Fibroblast of mammary gland (primary cell): ENCODE data around the gene RFX1.
A peak's percentile ranks its signal among the peaks of the same experiment; 100 is the strongest.
"Not testable (repeated sequence)": the region's sequence is repeated elsewhere in the genome, so short reads cannot be mapped to it uniquely, and the experiment has no call there.

Experiments used
- DNase-seq: peaks from one replicate; pipeline ENCODE4 v3.0.0-alpha.2; 2010; ENCODE audit warnings: low read depth
- H3K4me3 ChIP-seq: 2 replicates; pipeline ENCODE4 v1.5.1; 2011; ENCODE audit warnings: low read depth, mild to moderate bottlenecking, low read length, moderate library complexity; ENCODE audit not compliant: control insufficient read depth
- TF ChIP-seq, protein P1 (sequence below): conservative IDR thresholded peaks from 2 replicates; pipeline ENCODE4 v1.5.1; 2011; ENCODE audit warnings: low read depth, low read length, inconsistent platforms; ENCODE audit not compliant: control insufficient read depth, insufficient read depth

RFX1 gene

GRCh38 chr19:13926010-13926409, 80.1 kb downstream of the RFX1 start:
- TF ChIP-seq, protein P1, sequence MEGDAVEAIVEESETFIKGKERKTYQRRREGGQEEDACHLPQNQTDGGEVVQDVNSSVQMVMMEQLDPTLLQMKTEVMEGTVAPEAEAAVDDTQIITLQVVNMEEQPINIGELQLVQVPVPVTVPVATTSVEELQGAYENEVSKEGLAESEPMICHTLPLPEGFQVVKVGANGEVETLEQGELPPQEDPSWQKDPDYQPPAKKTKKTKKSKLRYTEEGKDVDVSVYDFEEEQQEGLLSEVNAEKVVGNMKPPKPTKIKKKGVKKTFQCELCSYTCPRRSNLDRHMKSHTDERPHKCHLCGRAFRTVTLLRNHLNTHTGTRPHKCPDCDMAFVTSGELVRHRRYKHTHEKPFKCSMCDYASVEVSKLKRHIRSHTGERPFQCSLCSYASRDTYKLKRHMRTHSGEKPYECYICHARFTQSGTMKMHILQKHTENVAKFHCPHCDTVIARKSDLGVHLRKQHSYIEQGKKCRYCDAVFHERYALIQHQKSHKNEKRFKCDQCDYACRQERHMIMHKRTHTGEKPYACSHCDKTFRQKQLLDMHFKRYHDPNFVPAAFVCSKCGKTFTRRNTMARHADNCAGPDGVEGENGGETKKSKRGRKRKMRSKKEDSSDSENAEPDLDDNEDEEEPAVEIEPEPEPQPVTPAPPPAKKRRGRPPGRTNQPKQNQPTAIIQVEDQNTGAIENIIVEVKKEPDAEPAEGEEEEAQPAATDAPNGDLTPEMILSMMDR = no peak
- DNase-seq = no peak
- no peak overlapping the region for H3K4me3 ChIP-seq

- TF ChIP-seq, protein P1 = no peak
- H3K4me3 ChIP-seq = no peak overlapping the region
- DNase-seq = no peak
Observed at GRCh38 chr19:13923194-13923987, 82.7 kb downstream of the RFX1 start.

GRCh38 chr19:13922118-13922517, 84.0 kb downstream of the RFX1 start:
- H3K4me3 ChIP-seq, DNase-seq: not testable (repeated sequence)

GRCh38 chr19:13920940-13921747, 85.0 kb downstream of the RFX1 start:
- peak; percentile 64 for DNase-seq
- TF ChIP-seq, protein P1 = no peak
- H3K4me3 ChIP-seq = no peak overlapping the region

DNA sequence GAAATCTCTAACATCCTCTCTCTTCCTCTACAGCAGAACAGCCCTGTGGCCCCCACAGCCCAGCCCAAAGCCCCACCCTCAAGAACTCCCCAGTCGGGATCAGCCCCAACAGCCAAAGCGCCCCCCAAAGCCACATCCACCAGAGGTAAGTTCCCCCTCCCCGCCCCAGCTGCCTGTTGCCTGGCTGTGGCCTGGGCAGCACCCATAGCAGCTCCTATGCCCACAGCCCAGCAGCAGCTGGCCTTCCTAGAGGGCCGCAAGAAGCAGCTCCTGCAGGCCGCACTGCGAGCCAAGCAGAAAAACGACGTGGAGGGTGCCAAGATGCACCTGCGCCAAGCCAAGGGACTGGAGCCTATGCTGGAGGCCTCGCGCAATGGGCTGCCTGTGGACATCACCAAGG, 85.6 kb downstream of the RFX1 start:
- H3K4me3 ChIP-seq = no peak overlapping the region
- TF ChIP-seq, protein P1 = no peak
- no peak for DNase-seq

GRCh38 chr19:13918726-13919411, 87.3 kb downstream of the RFX1 start:
- no peak overlapping the region for H3K4me3 ChIP-seq
- no peak for DNase-seq
- TF ChIP-seq, protein P1 = no peak

- H3K4me3 ChIP-seq = no peak overlapping the region
- DNase-seq = no peak
- TF ChIP-seq, protein P1 = no peak
Observed at GRCh38 chr19:13917888-13918406, 88.2 kb downstream of the RFX1 start.
